Peyer's patch (tissue), 4 donors: ENCODE measurements around the gene MMAB.

Experiments
- CTCF ChIP-seq, 6 experiments: fragments of 450-650 bp in 4 of 6; fragments of 200-600 bp in 2 of 6; sonication (generic) in 1 of 6; IDR thresholded peaks; one replicate each; pipeline ENCODE4 v1.5.1; 2017 to 2019; ENCODE audit warnings: antibody characterized with exemption in 6 of 6, mild to moderate bottlenecking in 3 of 6, moderate library complexity in 1 of 6
- POLR2A ChIP-seq, 2 donors: fragments of 450-650 bp; IDR thresholded peaks; one replicate each; pipeline ENCODE4 v1.5.1; 2017; ENCODE audit warnings: antibody characterized with exemption in 2 of 2, mild to moderate bottlenecking in 2 of 2, moderate library complexity in 2 of 2

- TF ChIP-seq POLR2A (IDR thresholded peaks at IDR 0.05) (no peak), CTCF (IDR thresholded peaks at IDR 0.05) (no peak)
Measured at GRCh38 chr12:109591041-109591440, 17.7 kb upstream of the MMAB start.
